H1 (cell line): ENCODE data around the gene C2orf42. TPM values are rescaled to one million over a fixed set of nuclear protein-coding genes. Genes with fewer than 3 reads are reported as not detected.

ENCODE experiments used
- CTCF ChIP-seq, 3 experiments: IDR thresholded peaks; 1 replicate in 2 of 3; 2 replicates in 1 of 3; pipeline versions ENCODE4 v1.5.1 to v1.6.1; 2011; ENCODE audit warnings: low read length in 3 of 3, mild to moderate bottlenecking in 3 of 3, inconsistent platforms in 2 of 3, low read depth in 1 of 3, moderate library complexity in 1 of 3; ENCODE audit not compliant: insufficient read depth in 1 of 3; ENCODE audit errors: control extremely low read depth in 1 of 3
- polyA plus RNA-seq, 7 experiments: library from polyadenylated mRNA; depleted of rRNA in 3 of 7; stranded (reverse) in 5 of 7; unstranded in 2 of 7; fragments of >200 nt in 5 of 7; fragments of 200-250 nt in 2 of 7; gene quantifications; 1 replicate in 5 of 7; 2 replicates in 1 of 7; 4 replicates in 1 of 7; pipeline versions ENCODE4 v1.2.1 to v1.2.3, GENCODE V29; 2011 to 2013; ENCODE audit warnings: missing spikeins in 2 of 7, mixed read lengths in 2 of 7
- total RNA-seq: library from RNA; stranded (reverse); fragmentation: NEBNext Ultra II Directional; extraction: Animal tissue kit (Norgen Biotek cat#: 25700); gene quantifications from 2 replicates; pipeline ENCODE4 v1.2.1, GENCODE V29; 2021

C2orf42 gene
- total and polyA plus RNA-seq, 2 of the 8 experiments (the other 6 are each of a cell fraction or from before 2014, with no cell fraction given): 3.9 to 10.7 TPM

GRCh38 chr2:70145851-70146739 is 44.7 kb downstream of the C2orf42 start (continued):
- no peak for TF ChIP-seq CTCF (IDR thresholded peaks at IDR 0.05; ENCODE audit: control extremely low read depth in 1 of 3, insufficient read depth in 1 of 3, low read depth in 1 of 3, low read length in 3 of 3)
